SKM-1 (cell line): ENCODE results near the gene PHF2.

Experiments used
- DNase-seq: peaks from one replicate; lab custom pipeline; 2025; ENCODE audit not compliant: unreplicated experiment; lab: John Stamatoyannopoulos, UW

The PHF2 gene

GRCh38 chr9:93624431-93624834, 48.0 kb downstream of the PHF2 start:
- no peak for DNase-seq

- no peak for DNase-seq
Observed at GRCh38 chr9:93624977-93625376, 48.6 kb downstream of the PHF2 start.

GRCh38 chr9:93629920-93630319, 53.5 kb downstream of the PHF2 start:
- DNase-seq, result no peak

- DNase-seq, result no peak
Observed at GRCh38 chr9:93630806-93631411, 54.5 kb downstream of the PHF2 start.

- no peak for DNase-seq
Observed at GRCh38 chr9:93633492-93634221, 57.3 kb downstream of the PHF2 start.

- no peak for DNase-seq
Observed at GRCh38 chr9:93634311-93635185, 58.2 kb downstream of the PHF2 start.

GRCh38 chr9:93635186-93636107, 59.1 kb downstream of the PHF2 start:
- DNase-seq, result no peak

GRCh38 chr9:93636172-93636661, 59.8 kb downstream of the PHF2 start:
- DNase-seq, result no peak

GRCh38 chr9:93636667-93637066, 60.3 kb downstream of the PHF2 start:
- DNase-seq, result no peak

GRCh38 chr9:93637886-93638285, 61.5 kb downstream of the PHF2 start:
- no peak for DNase-seq

GRCh38 chr9:93640027-93640426, 63.6 kb downstream of the PHF2 start:
- no peak for DNase-seq

- no peak for DNase-seq
Observed at GRCh38 chr9:93642961-93643360, 66.6 kb downstream of the PHF2 start.

- no peak for DNase-seq
Observed at GRCh38 chr9:93644397-93645088, 68.2 kb downstream of the PHF2 start.

- no peak for DNase-seq
Observed at GRCh38 chr9:93645149-93645889, 68.9 kb downstream of the PHF2 start.

GRCh38 chr9:93645921-93646639, 69.7 kb downstream of the PHF2 start:
- no peak for DNase-seq

- no peak for DNase-seq
Observed at GRCh38 chr9:93646640-93647178, 70.3 kb downstream of the PHF2 start.

GRCh38 chr9:93648181-93648580, 71.8 kb downstream of the PHF2 start:
- DNase-seq, result no peak

- no peak for DNase-seq
Observed at GRCh38 chr9:93648836-93649235, 72.5 kb downstream of the PHF2 start.
